Stimulated activated effector memory CD8-positive, alpha-beta T cell treated with anti-CD3 and anti-CD28 coated beads, Interleukin-12 subunit alpha, Interleukin-12 subunit beta, amount 100 ng/mL, for 72 hours (primary cell): ENCODE data around the gene SIGLEC8.
A peak's percentile ranks its signal among the peaks of the same experiment; 100 is the strongest.

Source experiments
- ATAC-seq: fragments of 150-1000 bp; cut with Tn5 transposase; 2 replicates; pipeline ENCODE4 v1.10.0; 2021
- DNase-seq, 2 donors: peaks; one replicate each; pipeline ENCODE4 v3.0.0; 2021 to 2022; ENCODE audit warnings: low spot score in 2 of 2
- H3K27ac Mint-ChIP-seq: one replicate; pipeline ENCODE4 v1.8.0; 2022; ENCODE audit warnings: mild to moderate bottlenecking, mixed read lengths
- H3K36me3 Mint-ChIP-seq: one replicate; pipeline ENCODE4 v1.8.0; 2022; ENCODE audit warnings: mild to moderate bottlenecking, mixed read lengths
- H3K4me1 Mint-ChIP-seq: one replicate; pipeline ENCODE4 v1.8.0; 2022; ENCODE audit warnings: mixed read lengths
- H3K4me3 Mint-ChIP-seq: one replicate; pipeline ENCODE4 v1.8.0; 2022; ENCODE audit warnings: mild to moderate bottlenecking, mixed read lengths
- H3K9me3 Mint-ChIP-seq: one replicate; pipeline ENCODE4 v1.8.0; 2022; ENCODE audit warnings: mixed read lengths

Gene SIGLEC8

DNA sequence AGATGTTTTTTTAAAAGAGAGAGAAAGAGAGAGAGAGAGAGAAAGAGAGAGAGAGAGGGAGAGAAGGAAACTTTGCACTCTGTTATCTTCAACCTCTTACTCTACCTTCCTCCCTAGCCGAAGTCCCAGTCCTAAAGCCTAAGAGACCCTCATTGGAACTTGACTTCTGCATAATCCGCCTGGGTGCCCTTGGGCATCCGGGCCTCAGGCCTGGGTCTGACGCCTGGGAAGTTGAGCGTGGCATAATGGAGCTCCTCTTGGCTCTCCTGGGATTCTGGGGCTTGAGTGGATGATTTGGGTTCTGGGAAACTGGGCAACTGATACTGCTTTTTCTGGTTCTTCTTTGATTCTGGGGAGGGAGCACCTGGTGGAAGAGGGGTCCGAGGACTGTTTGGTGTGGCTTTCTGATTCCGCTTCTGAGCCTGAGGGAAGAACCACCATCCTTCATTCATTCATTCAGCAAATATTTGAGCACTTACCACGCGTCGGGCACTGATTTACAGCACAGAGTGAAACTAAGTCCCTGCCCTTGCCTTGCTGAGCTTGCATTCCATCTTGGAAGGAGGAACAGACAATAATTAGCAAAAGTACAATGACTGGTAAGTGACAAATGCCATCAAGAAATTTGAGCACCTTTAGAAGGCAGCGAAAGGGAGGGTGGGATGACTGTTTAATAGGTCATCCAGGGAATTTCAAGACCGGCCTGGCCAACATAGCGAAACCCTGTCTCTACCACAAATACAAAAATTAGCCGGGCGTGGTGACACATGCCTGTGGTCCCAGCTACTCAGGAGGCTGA is 47.1 kb downstream of the SIGLEC8 start:
- ATAC-seq (no peak), DNase-seq (no peak)
- peaks cover 12% of the 10 kb centered on the region for H3K4me1 Mint-ChIP-seq
- no peaks in the 10 kb centered on the region for H3K9me3 Mint-ChIP-seq
- no peak overlapping the region for H3K4me3 Mint-ChIP-seq
- H3K27ac Mint-ChIP-seq, result no peak overlapping the region
- peaks cover 6% of the 10 kb centered on the region for H3K36me3 Mint-ChIP-seq

DNA sequence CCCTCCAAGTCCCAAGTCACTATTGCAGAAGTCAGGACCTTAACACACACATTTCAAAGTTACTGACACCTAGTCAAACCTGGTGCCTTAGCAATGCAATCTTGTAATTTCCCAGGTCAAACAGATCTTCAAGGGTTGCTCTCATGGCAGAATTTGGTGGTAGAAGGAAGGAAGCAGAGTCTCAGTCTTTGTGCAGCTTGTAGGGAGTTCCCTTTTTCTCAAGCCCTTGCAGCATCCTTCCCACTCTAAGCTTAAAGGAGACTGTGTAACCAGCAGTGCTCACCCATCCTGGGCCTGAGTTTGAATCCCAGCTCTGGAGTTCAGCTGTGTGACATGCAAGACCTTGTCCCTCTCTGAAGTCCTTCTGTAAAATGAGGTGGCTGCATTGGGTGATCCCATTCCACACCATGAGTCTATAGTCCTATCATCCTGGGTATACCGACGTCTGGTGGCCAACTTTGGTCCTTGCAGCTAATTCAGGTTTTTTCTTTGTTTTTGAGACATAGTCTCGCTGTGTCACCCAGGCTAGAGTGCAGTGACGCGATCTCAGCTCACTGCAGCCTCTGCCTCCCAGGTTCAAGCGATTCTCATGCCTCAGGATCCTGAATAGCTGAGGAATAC is 50.6 kb downstream of the SIGLEC8 start:
- Mint-ChIP-seq H3K9me3 (no peaks in the 10 kb centered on the region), H3K36me3 (peaks cover 6% of the 10 kb centered on the region), H3K4me3 (no peak overlapping the region), H3K27ac (no peak overlapping the region), H3K4me1 (peaks cover 12% of the 10 kb centered on the region)
- DNase-seq, result no peak
- peak; percentile 90 for ATAC-seq

DNA sequence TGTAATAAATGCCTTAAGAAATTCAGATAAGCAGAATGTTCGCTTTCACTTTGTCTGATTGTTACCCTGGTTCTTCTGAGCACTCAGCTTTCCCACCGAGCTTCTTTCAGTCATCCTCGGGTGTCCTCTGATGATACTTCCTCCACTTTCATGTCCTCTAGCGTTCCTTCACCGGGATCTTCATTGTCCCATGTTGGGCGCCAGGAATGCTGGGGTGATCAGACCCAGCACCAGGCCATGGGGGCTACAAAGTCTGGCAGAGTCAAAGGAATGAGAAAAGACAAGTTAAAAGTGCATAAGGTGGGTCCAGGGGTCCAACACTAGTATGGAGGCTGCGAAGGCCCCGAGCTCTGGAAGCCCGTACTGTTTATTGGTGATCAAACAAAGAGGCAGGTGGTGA is 56.1 kb downstream of the SIGLEC8 start:
- Mint-ChIP-seq H3K27ac (no peak overlapping the region), H3K4me1 (peaks cover 11% of the 10 kb centered on the region), H3K4me3 (no peak overlapping the region), H3K36me3 (no peaks in the 10 kb centered on the region), H3K9me3 (peaks cover 7% of the 10 kb centered on the region)
- DNase-seq (no peak), ATAC-seq (no peak)
